ENCODE measurements around the gene PLCH1. TPM values are rescaled to one million over a fixed set of nuclear protein-coding genes. Genes with fewer than 3 reads are reported as not detected.
A peak's percentile ranks its signal among the peaks of the same experiment; 100 is the strongest.

The PLCH1 gene
- total RNA-seq, 1 experiment from 2014 or later, result 3.8 TPM

- H3K4me3 ChIP-seq (replicated peaks in 1 of 2; ENCODE audit: low read depth in 1 of 2, low read length in 2 of 2), result no peak overlapping the region
- no peak overlapping the region for H3K4me2 ChIP-seq (ENCODE audit: low read length)
- H3K4me1 ChIP-seq (ENCODE audit: control insufficient read depth in 1 of 2, insufficient read depth in 2 of 2, low read length in 2 of 2), result no peaks in the 10 kb centered on the region
- no peaks in the 10 kb centered on the region for H3K36me3 ChIP-seq (ENCODE audit: control insufficient read depth in 1 of 2, insufficient read depth in 2 of 2, low read length in 2 of 2)
- no peaks in the 10 kb centered on the region for H3K9me3 ChIP-seq (ENCODE audit: control insufficient read depth in 1 of 2, insufficient read depth in 1 of 2, low read depth in 1 of 2, low read length in 2 of 2)
- ATAC-seq, result peak; percentile 47; the same call in 1 of the 2 replicates
- no peaks in the 10 kb centered on the region for H4K20me1 ChIP-seq (ENCODE audit: insufficient read depth)
- intact Hi-C loops (cut with micrococcal nuclease), result no loop called here
- no TSS peak for BruUV-seq (replicated peaks)
- TF ChIP-seq SP1 (IDR thresholded peaks at IDR 0.05; ENCODE audit: low read depth) (no peak), CEBPB (IDR thresholded peaks at IDR 0.05; ENCODE audit: low read depth) (no peak), ZBTB33 (IDR thresholded peaks at IDR 0.05; ENCODE audit: extremely low read depth, insufficient replicate concordance, low read length) (no peak), YY1 (IDR thresholded peaks at IDR 0.05; ENCODE audit: extremely low read depth, insufficient replicate concordance, low read depth, low read length) (no peak), TCF7L2 (IDR thresholded peaks at IDR 0.05; ENCODE audit: borderline replicate concordance, extremely low read depth, insufficient read depth, insufficient read length) (no peak), POLR2A (IDR thresholded peaks at IDR 0.05; ENCODE audit: borderline replicate concordance, extremely low read depth, insufficient read depth, insufficient read length) (no peak), EGR1 (IDR thresholded peaks at IDR 0.05; ENCODE audit: low read depth) (no peak), FOSL1 (IDR thresholded peaks at IDR 0.05; ENCODE audit: low read depth) (no peak), EZH2phosphoT487 (IDR thresholded peaks at IDR 0.05; ENCODE audit: borderline replicate concordance) (no peak), SRF (IDR thresholded peaks at IDR 0.05; ENCODE audit: low read depth) (no peak), JUND (IDR thresholded peaks at IDR 0.05) (no peak), CBX3 (IDR thresholded peaks at IDR 0.05; ENCODE audit: low read depth) (no peak), MAX (IDR thresholded peaks at IDR 0.05) (no peak), EZH2 (IDR thresholded peaks at IDR 0.05) (no peak), ZFX (IDR thresholded peaks at IDR 0.05) (no peak)
- H3K27me3 ChIP-seq (ENCODE audit: insufficient read depth, low read length), result no peaks in the 10 kb centered on the region
- no peak overlapping the region for H3K9ac ChIP-seq (ENCODE audit: low read length)
- H3K79me2 ChIP-seq (ENCODE audit: insufficient read depth, low read length), result no peaks in the 10 kb centered on the region
- DNase-seq (ENCODE audit: low read depth, low spot score), result no peak
- H3K9me2 ChIP-seq (ENCODE audit: insufficient read depth), result no peaks in the 10 kb centered on the region
- ChIA-PET CTCF (no interaction called here), RAD21 (ENCODE audit: low non-redundant PET in 1 of 2, low total read pairs in 2 of 2, uncharacterized antibody in 2 of 2, unreplicated experiment in 2 of 2) (no interaction called here), POLR2A (no interaction called here)
- no peak overlapping the region for H3K27ac ChIP-seq (ENCODE audit: low read depth, low read length)
- H2AFZ ChIP-seq (ENCODE audit: low read depth, low read length, poor library complexity, severe bottlenecking), result no peak overlapping the region
Measured at GRCh38 chr3:155548195-155548594, 196.7 kb downstream of the PLCH1 start.
